Esophagus squamous epithelium (tissue), 4 donors: ENCODE data around the gene TMEM178B.

Experiments used
- POLR2A ChIP-seq, 4 donors: fragments of 450-650 bp; IDR thresholded peaks; one replicate each; pipeline ENCODE4 v1.6.1; 2017; ENCODE audit warnings: antibody characterized with exemption in 4 of 4, mild to moderate bottlenecking in 4 of 4, moderate library complexity in 3 of 4
- TF ChIP-seq, protein P1 (sequence below), 6 experiments: fragments of 450-650 bp in 4 of 6; fragments of 200-600 bp in 2 of 6; sonication (generic) in 2 of 6; IDR thresholded peaks; one replicate each; pipeline ENCODE4 v1.5.1; 2016 to 2019; ENCODE audit warnings: antibody characterized with exemption in 6 of 6, mild to moderate bottlenecking in 4 of 6, moderate library complexity in 4 of 6

DNA sequence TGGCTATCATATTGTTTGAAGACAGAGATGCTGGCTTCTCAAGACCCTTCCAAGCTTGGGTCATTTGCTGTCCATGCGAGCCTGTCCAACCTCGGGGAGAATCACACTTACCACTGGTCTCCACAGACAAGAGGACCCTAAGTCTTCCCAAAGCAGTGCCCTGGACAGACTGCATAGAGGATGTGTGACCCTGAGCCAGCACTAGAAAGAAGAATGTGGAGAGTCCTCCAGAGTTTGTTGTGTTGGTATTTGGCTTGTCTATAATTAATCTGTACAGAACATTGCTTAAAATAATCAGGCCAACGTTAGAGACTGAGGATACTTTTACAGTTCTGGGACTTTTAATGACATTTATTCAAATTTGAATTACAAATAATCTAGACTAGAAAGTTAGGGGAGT, 212.7 kb downstream of the TMEM178B start:
- TF ChIP-seq, protein P1, sequence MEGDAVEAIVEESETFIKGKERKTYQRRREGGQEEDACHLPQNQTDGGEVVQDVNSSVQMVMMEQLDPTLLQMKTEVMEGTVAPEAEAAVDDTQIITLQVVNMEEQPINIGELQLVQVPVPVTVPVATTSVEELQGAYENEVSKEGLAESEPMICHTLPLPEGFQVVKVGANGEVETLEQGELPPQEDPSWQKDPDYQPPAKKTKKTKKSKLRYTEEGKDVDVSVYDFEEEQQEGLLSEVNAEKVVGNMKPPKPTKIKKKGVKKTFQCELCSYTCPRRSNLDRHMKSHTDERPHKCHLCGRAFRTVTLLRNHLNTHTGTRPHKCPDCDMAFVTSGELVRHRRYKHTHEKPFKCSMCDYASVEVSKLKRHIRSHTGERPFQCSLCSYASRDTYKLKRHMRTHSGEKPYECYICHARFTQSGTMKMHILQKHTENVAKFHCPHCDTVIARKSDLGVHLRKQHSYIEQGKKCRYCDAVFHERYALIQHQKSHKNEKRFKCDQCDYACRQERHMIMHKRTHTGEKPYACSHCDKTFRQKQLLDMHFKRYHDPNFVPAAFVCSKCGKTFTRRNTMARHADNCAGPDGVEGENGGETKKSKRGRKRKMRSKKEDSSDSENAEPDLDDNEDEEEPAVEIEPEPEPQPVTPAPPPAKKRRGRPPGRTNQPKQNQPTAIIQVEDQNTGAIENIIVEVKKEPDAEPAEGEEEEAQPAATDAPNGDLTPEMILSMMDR (IDR thresholded peaks at IDR 0.05), result no peak
- TF ChIP-seq POLR2A (IDR thresholded peaks at IDR 0.05), result no peak
